HG02763 (cell line): ENCODE data around the gene CENATAC.
"Not testable (repeated sequence)": the region's sequence is repeated elsewhere in the genome, so short reads cannot be mapped to it uniquely, and the experiment has no call there.

Source experiments
- ATAC-seq: cut with Tn5 transposase; IDR thresholded peaks from one replicate; pipeline ENCODE4 v1.9.1; 2021; ENCODE audit warnings: mild to moderate bottlenecking, moderate library complexity; ENCODE audit not compliant: unreplicated experiment

CENATAC gene

DNA sequence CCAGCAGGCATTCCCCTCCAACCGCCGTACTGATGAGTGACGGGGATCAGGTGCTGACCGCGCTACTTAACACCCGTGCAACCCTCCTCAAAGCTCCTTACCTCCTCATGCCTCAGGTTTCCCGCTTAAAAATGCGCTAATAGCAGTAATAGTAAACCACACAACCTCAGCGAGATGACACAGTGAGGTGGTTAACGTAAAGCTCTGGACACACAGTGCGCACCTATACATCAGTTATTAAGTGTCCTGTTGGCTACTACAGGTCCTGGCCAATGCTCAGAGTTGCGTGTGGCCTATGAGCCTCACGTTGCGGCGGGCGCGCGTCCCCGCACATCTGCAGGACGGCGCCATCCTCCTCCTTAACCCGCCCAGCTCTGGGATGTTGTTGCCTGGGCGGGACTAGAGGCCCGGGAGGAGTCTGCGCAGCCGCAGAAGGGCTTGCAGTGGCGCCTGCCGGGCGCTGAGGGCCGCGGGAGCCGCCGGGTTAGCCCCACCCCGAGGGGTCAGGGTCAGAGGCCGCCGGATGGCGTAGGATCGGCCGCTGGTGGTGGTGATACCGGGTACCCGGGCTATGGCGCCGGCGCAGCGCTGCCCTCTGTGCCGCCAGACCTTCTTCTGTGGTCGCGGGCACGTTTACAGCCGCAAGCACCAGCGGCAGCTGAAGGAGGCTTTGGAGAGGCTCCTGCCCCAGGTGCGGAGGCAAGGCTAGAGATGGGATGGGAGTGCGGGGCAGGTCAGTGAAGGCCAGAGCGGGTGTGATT is at the start of gene CENATAC:
Gene CENATAC, plus strand, starts transcription at position 512 of the 761 bp plus-strand sequence. Its CDS starts 60 bp downstream, at position 572.
- ATAC-seq = peak; percentile 91

- no peak for ATAC-seq
These were observed 44.7 kb upstream of the CENATAC start for GRCh38 chr11:118953265-118953664.

GRCh38 chr11:118953976-118954375 is 44.0 kb upstream of the CENATAC start:
- not testable (repeated sequence) for ATAC-seq

DNA sequence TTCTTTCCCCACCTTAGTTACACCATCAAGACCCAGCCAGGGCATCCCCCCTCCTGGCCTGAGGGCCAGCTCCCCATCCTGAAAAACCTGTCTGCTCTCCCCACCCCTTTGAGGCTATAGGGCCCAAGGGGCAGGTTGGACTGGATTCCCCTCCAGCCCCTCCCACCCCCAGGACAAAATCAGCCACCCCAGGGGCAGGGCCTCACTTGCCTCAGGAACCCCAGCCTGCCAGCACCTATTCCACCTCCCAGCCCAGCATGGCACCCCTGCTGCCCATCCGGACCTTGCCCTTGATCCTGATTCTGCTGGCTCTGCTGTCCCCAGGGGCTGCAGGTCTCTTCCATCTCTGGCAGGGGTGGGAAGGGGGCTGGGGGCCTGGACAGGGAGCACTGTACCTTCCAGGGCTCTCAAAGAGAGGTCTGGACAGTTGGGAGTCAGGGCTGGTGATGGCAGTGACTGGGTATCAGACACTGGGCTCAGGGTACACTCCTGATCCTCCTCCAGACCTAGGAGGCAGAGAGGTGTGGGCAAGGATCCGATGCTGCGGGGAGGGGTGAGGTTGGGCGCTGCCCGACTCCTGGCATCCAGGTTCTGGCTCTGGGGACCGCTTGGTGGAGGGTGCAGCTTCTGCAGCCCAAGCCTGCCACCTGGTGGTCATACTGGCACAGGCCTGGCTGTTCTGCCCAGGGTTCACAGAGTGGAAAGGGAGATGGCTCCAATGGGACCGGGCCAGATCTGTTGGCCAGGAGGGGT is 41.7 kb upstream of the CENATAC start, which contains the start of gene UPK2:
Gene UPK2, plus strand, starts transcription at position 205 of the 753 bp plus-strand sequence. Its CDS starts 53 bp downstream, at position 258.
- ATAC-seq = no peak

DNA sequence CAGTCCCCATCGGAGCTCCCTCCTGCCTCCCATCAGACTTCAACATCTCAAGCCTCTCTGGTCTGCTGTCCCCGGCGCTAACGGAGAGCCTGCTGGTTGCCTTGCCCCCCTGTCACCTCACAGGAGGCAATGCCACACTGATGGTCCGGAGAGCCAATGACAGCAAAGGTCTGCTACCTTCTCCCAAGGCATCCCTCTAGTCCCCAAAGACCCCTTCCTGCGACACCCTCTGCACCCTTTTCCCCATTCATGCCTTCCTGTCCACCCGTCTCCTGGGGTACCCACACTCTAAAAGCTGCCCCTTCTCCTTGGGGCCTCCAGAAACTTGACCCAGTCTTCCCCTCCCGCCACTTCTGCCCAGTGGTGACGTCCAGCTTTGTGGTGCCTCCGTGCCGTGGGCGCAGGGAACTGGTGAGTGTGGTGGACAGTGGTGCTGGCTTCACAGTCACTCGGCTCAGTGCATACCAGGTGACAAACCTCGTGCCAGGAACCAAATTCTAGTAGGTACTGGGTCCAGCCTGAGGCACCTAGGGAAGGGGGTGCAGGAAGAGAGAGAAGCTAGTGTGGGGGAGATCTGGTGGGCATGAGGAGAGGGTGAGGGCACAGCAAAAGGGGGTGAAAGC is 41.0 kb upstream of the CENATAC start:
- ATAC-seq = no peak

DNA sequence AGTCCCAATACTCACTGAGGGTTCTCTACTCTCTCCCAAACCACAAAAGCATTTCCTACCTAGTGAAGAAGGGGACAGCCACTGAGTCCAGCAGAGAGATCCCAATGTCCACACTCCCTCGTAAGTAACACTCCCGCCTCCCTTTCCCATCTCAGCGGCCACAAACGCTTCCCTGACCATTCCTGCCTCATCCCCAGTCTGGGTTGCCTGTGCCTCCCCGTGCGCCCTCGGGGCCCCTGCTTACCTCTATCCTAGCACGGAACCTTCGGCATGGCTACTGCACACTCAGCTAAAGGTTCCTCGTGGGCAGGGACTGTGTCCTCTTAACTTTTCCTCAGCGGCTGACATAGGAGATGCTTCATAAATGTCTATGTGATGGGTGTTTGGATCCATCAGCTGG is 40.4 kb upstream of the CENATAC start:
- ATAC-seq = no peak

DNA sequence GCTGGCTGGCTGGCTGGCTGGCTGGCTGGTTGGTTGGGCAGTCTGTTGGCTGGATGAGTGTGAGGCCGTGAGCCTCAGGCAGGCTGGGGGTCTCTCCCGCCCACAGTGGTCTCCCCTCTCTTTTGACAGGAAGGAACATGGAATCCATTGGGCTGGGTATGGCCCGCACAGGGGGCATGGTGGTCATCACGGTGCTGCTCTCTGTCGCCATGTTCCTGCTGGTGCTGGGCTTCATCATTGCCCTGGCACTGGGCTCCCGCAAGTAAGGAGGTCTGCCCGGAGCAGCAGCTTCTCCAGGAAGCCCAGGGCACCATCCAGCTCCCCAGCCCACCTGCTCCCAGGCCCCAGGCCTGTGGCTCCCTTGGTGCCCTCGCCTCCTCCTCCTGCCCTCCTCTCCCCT is 40.0 kb upstream of the CENATAC start:
- ATAC-seq = no peak

- ATAC-seq = no peak
These were observed 39.4 kb upstream of the CENATAC start for GRCh38 chr11:118958577-118958976.

- ATAC-seq = no peak
These were observed 36.7 kb upstream of the CENATAC start for GRCh38 chr11:118961189-118961588.

GRCh38 chr11:118961591-118961990 is 36.3 kb upstream of the CENATAC start:
- no peak for ATAC-seq

DNA sequence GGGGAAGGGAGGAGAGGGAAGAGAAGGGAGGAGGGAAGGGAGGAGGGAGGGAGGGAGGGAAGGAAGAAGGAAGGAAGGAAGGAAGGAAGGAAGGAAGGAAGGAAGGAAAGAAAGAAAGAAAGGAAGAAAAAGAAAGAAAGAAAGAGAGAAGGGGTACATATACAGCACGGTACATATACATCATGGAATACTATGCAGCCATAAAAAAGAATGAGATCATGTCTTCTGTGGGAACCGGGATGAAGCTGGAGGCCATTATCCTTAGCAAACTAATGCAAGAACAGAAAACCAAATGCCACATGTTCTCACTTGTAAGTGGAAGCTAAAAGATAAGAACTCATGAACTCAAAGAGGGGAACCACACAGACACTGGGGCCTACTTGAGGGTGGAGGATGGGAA is 28.4 kb upstream of the CENATAC start:
- ATAC-seq = not testable (repeated sequence)

DNA sequence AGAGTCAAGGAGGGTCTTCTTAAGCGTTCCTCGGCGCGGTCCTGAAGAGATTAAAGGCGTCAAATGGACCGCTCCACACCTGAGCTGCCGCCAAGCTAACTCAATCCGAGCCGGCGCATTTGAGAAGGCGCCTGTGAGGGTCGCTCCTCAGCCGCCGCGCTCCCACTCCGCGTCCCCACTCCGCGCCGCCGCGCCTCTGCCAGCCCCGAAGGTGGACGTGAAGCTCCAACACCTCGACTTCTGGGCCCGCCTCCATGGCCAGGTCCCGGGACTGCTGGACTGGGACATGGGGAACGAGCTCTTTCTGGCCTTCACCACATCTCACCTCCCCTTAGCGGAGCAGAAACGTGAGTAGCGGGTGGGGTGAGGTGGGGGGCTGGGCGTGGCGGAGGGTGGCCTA is 26.3 kb upstream of the CENATAC start, which contains the start of gene FOXR1:
Gene FOXR1, plus strand, starts transcription at position 116 of the 400 bp plus-strand sequence. Its CDS starts 171 bp downstream, at position 287.
- no peak for ATAC-seq

DNA sequence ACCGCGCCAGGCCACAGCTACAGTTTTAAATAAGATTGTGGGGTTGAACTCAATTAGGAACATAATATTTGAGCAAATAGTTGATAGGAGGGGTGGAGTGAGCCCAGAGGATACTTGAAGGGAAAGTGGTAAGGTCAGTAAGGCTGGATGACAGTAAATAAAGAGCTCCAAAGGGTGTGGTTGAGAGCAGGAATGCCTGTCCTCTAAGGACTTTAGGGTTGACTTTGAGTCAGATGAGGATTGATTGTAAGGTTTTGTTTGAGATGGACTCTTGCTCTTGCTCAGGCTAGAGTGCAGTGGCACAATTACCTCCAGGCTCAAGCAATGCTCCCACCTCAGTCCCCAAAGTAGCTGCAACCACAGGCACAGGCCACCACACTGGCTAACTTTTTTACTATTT is 24.0 kb upstream of the CENATAC start:
- ATAC-seq = no peak

- no peak for ATAC-seq
These were observed 21.9 kb upstream of the CENATAC start for GRCh38 chr11:118975771-118976709.

GRCh38 chr11:118979434-118979833 is 18.5 kb upstream of the CENATAC start:
- no peak for ATAC-seq

GRCh38 chr11:118980191-118980881 is 17.6 kb upstream of the CENATAC start:
- ATAC-seq = no peak

DNA sequence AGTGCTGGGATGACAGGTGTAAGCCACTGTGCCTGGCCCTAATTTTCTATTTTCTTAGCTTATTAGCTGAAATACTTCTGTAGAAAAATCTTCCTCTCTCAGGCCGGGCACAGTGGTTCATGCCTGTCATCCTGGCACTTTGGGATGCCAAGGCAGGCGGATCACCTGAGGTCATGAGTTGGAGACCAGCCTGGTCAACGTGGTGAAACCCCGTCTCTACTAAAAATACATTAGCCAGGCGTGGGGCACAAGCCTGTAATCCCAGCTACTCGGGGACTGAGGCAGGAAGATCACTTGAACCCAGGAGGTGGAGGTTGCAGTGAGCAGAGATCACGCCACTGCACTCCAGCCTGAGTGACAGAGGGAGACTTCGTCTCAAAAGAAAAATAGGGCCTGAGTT is 13.6 kb upstream of the CENATAC start:
- ATAC-seq = not testable (repeated sequence)

GRCh38 chr11:118984825-118985224 is 13.1 kb upstream of the CENATAC start:
- ATAC-seq = no peak

DNA sequence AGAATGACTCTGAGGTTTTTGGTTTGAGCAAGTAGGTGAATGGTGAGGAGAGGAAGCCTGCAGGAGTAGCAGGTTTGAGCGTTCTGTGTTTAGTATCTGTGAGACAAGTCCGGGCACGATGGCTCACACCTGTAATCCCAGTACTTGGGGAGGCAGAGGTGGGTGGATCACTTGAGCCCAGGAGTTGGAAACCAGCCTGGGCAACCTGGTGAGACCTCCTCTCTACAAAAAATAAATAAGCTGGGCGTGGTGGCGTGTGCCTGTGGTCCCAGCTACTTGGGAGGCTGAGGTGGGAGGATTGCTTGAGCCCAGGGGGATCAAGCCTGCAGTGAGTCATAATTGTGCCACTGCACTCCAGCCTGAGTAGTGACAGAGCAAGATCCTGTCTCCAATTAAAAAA is 9.7 kb upstream of the CENATAC start:
- no peak for ATAC-seq
